Activated CD8-positive, alpha-beta memory T cell treated with anti-CD3 and anti-CD28 coated beads for 4 hours (primary cell): ENCODE measurements around the gene MAP6.
"Not testable (repeated sequence)": the region's sequence is repeated elsewhere in the genome, so short reads cannot be mapped to it uniquely, and the experiment has no call there.

ENCODE experiments used
- DNase-seq, 2 donors: peaks; one replicate each; pipeline ENCODE4 v3.0.0-alpha.2; 2020; ENCODE audit warnings: low read depth in 2 of 2

Gene MAP6

GRCh38 chr11:75668451-75669297, at the start of gene MAP6:
MAP6 (minus strand) TSS chr11:75669038; CDS start chr11:75668369, 669 bp downstream.
- no peak for DNase-seq

DNA sequence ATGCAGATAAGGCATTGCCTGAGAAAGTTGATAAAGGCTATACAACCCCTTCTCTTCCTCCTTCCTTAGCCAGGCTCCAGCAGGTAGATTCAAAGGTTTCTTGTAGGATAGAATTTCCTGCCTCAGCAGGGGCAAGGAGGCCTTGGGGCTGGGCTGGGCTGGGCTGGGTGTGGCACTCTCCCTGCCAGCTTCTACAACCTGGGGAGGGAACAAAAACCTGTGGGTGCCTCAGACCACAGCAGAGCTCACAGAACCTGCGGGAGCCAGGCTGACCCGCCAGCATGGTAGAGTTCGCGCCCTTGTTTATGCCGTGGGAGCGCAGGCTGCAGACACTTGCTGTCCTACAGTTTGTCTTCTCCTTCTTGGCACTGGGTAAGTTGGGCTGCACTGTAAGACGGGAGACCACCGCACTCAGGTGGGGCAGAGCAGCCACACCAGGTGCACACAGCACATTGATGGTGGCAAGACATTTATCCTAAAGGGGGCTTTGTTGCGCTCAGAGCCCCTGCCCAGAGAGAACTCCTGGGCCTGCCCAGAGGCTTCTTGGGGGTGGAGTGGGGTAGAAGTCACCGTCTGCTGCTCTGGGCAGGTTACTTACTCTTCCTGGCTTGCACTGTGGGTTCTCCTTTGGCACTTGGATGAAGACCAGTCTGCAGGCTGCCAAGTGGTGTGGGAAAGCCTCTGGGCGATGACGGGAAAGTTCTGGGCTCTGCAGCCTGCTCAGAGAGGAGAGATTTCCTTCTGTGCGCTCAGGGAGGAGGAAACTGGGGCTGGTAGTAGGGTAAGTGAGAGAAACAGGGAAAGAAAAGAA, 49.0 kb upstream of the MAP6 start, which contains the start of gene MOGAT2:
MOGAT2 (plus strand) TSS at position 231 of the 811 bp plus-strand sequence; CDS start at position 282, 51 bp downstream.
- DNase-seq, result no peak

- DNase-seq, result no peak
Measured at GRCh38 chr11:75716659-75717058, 47.8 kb upstream of the MAP6 start.

DNA sequence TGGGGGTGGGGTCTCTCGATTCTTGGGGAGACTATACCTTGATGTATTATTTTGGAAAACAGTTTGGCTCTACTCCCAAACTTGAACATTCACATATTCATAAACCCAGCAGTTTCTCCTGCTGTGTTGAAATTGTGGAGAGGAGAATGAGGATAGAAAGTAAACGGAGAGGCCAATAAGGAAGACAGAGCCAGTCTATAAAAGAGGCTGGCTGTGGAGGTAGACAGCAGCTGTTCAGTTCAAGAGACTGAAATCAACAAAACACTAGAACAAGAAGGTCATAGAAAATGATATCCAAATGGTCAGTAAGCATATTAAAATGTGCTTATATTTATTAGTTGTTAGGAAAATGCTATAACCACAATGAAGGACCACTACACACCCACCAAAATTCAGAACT, 46.9 kb upstream of the MAP6 start:
- no peak for DNase-seq

DNA sequence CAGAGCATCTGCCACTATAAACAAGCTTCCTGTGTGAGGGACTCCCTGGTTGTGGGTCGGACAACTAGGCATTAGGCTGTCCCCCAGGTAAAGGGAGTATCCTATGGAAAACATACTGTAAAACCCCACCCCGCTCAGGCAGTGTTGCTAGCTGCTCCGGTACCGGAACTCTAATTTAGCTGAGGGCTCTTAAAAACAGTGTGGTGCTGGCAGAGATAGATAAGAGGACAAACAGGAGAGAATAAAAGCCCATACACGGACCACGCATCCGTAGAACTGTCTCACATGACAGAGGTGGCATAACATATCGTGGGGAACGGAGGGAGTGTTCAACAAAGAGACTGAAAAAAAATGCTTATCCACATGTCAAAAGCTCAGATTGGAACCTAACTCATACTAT, 45.4 kb upstream of the MAP6 start:
- no peak for DNase-seq

DNA sequence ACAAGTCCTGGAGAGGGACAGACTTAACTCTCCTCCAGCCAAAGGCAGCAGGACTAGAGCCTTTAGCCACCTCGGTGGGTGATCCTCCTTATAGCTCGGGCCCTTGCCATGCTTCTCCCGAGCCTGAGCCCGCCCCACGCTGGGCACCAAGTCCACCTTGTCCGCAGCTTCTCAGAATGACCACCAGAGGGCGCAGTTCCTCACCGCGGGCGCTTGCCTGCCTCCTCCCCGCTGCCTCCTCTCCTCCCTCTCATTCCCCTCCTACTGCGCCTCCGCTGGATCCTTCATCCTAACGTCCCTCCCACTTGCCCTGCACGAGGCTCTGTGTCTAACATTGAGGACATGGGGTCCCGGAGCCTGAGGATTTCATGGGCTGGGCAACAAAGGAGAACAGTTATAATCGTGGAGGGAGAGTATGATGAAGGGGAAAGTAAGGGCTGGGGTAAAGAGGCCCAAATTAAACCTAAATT, 37.5 kb upstream of the MAP6 start:
- DNase-seq, result peak; percentile 28 to 35

GRCh38 chr11:75705541-75705940, 36.7 kb upstream of the MAP6 start:
- no peak for DNase-seq

- no peak for DNase-seq
Measured at GRCh38 chr11:75703695-75704237, 34.9 kb upstream of the MAP6 start.

GRCh38 chr11:75700940-75701339, 32.1 kb upstream of the MAP6 start:
- DNase-seq, result no peak

DNA sequence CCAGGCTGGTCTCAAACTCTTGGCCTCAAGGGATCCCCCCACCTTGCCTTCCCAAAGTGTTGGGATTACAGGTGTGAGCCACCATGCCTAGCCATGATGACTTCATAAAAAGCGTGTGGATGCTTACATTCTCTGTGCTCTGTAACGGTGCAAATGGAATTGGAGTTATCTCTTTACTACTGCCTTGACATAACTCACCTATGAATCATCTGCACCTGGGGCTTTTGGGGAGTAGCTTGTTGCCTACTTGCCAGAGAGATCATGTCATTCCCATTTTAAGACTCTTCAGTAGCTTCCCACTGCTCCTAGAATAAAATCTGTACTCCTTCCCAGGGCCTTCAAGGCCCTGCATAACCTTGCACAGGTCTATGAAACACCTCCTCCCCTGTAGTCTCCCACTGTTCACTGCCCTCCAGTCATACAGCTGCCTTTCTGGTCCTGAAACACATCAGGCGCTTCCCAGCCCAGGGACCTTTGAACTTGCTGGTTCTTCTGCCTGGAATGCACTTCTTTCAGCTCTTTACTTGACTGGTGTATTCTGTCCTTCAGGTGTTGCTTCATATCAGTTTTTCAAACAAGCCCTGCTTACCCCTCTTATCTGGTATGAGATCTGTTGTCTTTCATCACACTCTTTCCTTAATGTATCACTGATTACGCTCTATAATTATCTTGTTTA, 29.2 kb upstream of the MAP6 start:
- DNase-seq, result no peak

GRCh38 chr11:75691804-75692203, 23.0 kb upstream of the MAP6 start:
- DNase-seq, result no peak

DNA sequence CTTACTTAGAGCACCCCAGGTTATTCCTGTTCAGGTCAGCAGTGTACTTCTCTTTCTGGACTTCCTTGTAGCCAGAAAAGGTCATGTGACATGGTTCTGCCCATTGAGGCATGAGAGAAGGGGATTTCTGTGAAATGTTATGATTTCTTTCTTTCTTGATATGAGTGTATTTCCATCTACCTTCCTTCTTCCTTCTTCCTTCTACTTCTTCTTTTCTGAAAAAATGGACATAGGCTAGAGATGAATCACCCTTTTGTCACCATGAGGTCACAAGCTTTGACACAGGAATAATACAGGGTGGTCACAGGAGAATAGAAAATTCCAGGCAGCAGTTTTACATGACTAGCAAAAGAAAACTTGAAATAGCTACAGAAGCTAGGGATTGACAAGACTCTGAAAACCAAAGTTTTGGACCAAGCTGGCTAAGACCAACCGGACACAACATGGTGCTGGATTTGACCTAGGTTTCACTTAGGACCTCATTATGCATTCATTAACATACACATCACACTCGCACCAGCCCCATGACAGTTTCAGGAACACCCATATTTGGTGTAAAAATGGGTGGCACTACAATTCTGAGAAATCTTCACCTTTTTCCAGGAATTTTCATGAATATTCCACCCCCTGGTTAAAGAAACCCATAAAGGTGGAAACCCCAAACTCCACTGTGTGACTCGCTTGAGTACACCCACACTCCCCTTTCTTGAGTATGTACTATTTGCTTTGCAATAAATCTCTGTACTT, 21.2 kb upstream of the MAP6 start:
- no peak for DNase-seq

DNA sequence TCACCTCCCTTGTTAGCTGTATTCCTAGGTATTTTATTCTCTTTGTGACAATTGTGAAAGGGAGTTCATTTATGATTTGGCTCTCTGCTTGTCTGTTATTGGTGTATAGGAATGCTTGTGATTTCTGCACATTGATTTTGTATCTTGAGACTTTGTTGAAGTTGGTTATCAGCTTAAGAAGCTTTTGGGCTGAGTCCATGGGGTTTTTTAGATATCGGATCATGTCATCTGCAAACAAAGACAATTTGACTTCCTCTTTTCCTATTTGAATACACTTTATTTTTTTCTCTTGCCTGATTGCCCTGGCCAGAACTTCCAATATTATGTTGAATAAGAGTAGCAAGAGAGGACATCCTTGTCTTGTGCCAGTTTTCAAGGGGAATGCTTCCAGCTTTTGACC, 15.0 kb upstream of the MAP6 start:
- not testable (repeated sequence) for DNase-seq

- DNase-seq, result no peak
Measured at GRCh38 chr11:75679566-75679965, 10.7 kb upstream of the MAP6 start.

DNA sequence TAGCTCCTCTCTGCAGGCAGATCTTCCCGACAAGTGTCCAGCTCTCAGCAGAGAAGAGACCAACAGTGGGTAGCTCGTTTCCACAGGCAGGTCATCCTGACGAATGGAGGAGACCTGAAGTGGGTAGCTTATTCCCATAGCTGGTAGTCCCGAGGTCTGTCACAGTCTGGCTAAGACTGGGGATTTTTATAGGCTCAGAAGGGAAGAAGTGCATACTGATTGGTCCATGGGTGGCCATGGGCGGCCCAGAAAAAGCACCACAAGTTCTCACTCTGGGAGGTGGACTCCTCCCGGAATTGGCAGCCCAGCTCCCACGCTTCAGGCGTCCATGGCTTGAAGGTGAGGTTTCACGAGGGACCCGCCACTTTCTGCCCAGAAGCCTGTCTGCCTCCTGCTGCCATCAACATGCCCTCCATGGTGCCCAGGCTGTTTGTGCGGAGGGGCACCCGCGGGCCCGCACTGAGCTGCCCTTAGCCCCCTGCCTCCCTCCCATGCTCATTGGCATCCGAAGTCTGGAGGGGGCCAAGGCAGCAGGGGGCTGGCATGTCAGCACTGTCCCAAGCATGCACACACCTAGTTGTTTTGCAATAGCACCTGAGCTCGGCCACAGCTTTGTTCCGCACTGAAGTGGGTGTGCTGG, 9.9 kb upstream of the MAP6 start:
- DNase-seq, result no peak

GRCh38 chr11:75677909-75678308, 9.1 kb upstream of the MAP6 start:
- DNase-seq, result no peak

GRCh38 chr11:75677275-75677674, 8.4 kb upstream of the MAP6 start:
- no peak for DNase-seq

- DNase-seq, result no peak
Measured at GRCh38 chr11:75673977-75674582, 5.2 kb upstream of the MAP6 start.

GRCh38 chr11:75667831-75668450, 897 bp downstream of the MAP6 start:
- DNase-seq, result no peak
